ENCODE measurements around the gene GTPBP4.

Gene GTPBP4

DNA sequence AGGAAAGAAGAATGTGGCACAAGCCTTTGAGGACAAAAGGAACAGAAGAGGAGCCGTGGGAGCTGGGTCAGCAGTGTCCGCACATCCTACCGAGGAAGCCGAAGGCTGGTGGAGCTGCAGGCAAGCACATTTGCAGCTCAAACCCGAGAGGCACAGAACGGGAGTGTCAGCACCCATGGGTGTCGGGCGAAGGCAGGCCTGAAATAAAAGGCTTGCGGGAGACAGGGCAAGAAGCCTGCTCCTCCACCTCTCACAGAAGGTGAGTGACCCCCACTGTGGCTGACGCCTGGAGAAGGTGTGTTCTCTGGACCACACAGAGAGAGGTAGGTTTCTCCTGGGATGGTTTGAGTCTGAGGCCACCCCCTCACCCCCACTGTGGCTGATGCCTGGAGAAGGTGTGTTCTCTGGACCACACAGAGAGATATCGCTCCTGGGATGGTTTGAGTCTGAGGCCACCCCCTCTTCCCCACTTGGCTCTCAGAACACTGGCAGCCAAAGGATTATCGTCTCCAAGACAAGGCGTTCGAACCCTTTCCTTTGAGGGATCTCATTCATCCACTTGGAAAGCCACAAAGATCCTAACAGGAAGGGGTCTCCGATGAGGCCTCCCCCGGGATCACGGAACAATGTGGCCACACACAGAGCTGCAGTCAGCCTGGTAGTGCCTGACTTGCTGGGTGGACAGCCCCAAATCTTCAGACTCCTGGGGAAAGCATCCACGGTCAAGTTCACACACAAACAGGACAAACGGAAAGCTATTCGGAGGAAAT is 21.6 kb upstream of the GTPBP4 start:
- no peak for DNase-seq (ENCODE audit: low spot score)

DNA sequence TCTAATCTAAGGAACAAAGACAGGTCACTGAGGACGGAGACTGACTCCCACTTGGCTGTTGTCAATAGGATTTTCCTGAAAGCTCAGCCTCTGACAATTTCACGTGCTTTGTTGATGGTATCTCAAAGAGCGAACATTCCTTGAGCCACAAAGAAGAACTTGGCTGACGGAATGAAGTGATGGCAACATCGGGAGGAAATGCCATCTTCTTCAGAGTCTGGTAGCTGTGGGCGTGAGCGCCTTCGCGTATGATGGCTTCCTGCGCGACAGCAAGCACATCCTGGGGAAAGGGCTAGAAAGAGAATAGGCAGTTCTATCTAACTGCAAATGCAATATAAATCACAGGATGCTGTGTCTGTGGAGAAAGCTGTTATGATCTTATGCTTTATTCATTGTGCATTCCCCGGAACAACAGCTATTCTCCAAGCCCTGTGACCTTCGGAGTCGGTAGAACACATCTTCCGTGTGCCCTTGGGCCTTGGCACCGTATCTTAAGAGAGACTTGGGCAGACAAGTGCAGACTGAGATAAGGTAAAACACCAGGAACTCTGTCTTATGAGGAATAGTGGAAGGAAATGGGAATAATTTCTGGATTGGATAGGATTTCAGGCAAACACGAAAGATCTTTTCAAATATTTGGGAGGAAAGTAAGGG is 19.6 kb upstream of the GTPBP4 start:
- no peak for DNase-seq (ENCODE audit: low spot score)

DNA sequence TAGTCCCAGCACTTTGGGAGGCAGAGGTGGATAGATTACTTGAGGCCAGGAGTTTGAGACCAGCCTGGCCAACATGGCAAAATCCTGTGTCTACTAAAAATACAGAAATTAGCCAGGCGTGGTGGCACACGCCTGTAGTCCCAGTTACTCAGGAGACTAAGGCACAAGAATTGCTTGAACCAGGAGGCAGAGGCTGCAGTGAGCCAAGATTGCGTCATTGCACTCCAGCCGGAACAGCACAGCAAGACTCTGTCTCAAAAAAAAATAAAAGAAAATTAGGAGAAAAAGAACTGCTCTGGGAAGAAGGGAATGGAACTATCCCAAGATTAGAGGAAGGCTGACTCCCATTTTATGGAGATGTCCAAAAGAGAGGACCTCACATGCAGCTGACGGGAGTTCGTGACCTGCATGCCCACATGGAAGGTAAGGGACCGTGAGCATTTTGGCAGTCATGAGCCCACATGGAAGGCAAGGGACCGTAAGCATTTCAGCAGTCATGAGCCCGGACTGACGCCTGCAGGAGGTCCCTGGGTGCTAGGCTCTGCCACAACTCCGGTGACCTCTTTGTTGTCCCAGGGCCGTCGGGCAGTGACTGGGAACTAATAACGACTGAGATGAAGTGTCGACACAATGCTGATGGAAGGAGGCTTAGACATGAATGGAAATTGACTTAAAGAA is 18.6 kb upstream of the GTPBP4 start:
- no peak for DNase-seq (ENCODE audit: low spot score)

DNA sequence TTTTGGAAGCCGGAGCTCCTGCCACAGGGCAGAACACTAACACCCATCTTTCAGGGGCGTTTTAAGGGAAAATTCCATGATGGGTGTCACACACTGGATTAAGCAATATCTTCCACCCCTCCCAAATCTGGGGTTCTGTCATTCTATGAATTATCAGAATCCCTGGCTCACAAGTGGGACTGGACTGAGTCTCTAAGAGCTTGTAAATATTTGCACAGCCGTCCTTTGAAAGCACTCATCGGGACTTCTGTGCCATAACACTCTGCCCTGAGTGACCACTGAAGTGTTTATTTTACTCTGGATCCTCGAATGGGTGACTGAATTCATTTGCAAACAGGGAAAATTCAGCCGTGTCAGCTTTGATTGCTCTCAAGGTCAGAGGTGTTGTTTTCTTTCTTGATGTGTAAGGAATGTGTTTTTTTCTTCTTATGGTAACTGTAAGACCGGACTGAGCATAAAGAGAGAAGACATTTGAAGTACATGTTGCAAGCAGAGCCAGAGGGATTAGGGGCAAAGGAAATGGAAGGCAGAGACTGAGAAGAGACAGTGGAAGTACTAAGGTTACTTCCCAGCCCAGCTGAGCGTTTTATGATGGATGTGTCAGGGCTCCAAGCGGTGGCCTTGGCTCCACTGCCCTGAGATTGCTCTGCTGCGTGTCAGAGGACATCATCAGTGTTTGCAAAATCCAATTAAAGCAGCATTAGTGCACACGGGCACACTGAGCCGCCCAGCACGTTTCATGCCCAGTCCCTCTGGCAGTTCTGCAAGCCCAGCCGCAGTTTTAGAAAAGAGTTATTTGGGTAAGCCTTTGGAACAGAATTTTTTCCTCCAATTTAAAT is 17.7 kb upstream of the GTPBP4 start:
- no peak for DNase-seq (ENCODE audit: low spot score)

DNA sequence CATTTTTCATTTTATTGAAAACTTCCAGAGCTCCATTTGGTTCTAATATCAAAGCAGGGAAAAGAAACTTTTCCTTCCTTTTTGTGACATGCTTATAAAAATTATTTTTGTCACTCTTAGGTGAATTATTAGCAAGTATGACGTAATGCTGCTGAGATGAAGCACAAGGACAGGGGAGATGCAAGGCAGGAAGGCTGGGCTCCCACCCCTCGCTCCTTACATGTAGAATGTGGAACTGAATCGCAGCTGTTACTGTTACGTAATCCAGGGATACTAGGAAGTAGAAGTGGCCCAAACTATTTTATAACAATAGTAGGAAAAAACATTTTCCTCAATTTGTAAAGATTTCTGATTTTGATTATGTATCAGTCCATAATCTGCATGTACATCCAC is 17.1 kb upstream of the GTPBP4 start:
- no peak for DNase-seq (ENCODE audit: low spot score)

DNA sequence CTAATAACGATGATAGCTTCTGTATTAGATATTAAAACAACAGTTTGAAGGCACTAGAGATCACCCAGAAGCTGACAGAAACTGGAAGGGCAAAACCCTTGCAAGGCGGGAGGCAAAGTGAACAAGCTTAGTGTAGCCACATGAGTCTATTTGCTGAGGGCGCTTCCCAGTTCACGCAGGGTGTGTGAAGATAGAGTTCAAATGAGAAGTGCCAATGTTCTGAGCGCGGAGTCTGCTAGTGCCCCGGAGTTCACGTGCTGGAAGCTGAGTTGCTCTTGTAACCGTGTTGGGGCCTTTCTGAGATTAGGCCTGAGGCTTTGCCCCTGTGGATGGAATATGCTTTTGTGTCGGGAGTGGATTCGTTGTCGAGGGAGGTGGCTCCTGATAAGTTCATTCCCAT is 16.6 kb upstream of the GTPBP4 start:
- DNase-seq (ENCODE audit: low spot score) = no peak

DNA sequence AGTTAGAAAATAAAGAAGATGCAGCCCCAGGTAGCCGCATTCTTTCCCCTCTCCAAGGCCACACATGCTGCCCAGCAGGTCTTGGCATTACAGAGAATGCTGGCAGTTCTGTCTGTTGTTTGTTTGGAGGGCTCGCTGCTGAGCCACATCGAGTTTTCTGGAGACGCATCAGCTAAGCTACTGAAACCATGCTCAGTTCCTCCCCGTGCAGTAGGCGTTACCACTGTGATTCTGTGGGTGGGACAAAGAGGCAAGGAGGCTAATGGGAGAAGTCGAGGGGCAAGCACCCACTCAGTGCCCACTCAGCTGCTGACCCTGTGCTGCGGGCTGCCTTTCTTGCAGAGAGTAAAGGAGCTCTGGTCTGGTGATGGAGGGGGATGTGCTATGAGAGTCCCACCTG is 15.5 kb upstream of the GTPBP4 start:
- DNase-seq (ENCODE audit: low spot score) = no peak

DNA sequence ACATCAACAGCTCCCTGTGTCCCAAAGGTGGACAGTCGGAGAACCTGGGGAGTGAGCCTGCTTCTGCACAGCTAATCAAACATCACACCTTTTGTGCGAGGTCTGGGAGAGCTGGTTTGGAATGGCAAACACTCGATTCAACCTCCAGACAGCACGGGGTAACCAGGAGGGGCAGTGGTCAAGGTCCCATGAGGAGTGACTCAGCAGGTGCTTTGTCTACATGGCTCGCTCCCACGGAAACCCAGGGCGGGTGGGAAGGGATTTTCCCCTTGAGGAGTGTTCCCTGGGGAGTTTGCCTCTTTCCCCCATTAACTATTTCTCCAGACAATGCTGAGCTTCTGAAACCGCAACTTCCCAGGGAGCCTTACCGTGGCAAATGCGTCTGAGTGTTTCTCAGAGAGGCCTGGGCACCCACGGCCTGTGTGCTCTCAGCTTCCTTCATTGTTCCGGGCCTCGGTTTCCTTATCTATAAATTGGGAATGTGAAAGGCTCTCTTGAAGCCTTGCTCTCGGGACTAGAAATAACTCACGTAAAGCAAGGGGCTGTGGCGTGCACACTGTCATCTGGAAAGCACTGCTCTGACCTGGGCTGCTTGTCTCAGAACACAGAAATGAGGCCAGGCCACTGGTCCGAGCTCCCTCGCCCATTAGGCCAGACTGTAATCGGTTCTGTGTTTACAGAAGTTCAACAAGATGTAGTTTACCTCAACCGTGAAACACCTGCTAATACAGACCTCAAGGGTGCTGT is 14.0 kb upstream of the GTPBP4 start:
- DNase-seq (ENCODE audit: low spot score) = no peak

DNA sequence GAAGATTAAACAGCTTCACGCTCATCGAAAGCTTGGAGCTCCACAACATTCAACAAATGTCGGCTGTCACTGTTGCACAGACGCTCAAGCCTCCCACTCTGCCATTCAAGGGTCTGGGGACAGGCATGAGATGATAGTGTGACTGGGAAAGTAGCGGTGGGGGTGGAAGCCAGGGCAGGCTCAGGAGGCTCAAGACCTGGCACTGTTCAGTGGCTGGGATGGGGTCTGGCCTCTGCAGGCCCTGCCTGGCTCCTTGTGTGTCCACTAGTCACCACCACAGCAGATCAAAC is 13.5 kb upstream of the GTPBP4 start:
- no peak for DNase-seq (ENCODE audit: low spot score)

DNA sequence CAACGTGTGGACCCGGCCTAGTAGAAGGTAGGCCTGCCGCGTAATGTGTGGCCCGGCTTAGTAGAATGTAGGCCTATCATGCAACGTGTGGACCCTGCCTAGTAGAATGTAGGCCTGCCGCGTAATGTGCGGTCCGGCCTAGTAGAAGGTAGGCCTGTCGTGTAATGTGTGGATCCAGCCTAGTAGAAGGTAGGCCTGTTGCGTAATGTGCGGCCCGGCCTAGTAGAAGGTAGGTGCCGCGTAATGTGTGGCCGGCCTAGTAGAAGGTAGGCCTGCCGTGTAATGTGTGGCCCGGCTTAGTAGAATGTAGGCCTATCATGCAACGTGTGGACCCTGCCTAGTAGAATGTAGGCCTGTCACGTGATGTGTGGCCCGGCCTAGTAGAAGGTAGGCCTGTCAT is 11.9 kb upstream of the GTPBP4 start:
- DNase-seq (ENCODE audit: low spot score) = no peak

DNA sequence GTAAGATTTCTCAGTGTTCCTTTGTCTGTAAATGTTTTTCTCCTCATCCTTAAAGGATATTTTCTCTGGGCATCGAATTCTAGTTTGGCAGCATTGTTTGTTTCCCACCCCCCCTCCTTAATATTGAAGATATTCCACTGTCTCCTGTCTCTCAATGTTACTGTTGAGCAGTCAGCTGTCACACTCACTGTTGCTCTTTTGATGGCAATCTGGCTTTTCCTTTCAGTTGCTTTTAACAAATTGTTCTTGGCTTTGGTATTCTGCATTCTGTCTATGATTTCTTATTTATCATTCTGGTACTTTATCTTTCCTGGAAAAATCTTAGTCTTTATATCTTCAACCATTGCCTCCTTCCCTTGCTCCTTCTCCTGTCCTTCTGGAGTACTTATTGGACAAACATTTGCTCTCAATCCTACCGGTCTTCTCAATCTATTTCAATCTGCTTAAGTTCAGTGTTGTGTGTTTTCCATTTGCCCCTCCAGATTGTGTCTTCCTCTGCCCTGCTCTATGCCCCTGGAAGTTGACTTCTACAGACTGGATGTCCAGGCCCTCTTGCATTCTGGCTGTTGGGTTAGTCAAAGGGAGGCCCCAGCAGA is 9.3 kb upstream of the GTPBP4 start:
- no peak for DNase-seq (ENCODE audit: low spot score)

GRCh38 chr10:980468-981093 is 7.7 kb upstream of the GTPBP4 start:
- no peak for DNase-seq (ENCODE audit: low spot score)

DNA sequence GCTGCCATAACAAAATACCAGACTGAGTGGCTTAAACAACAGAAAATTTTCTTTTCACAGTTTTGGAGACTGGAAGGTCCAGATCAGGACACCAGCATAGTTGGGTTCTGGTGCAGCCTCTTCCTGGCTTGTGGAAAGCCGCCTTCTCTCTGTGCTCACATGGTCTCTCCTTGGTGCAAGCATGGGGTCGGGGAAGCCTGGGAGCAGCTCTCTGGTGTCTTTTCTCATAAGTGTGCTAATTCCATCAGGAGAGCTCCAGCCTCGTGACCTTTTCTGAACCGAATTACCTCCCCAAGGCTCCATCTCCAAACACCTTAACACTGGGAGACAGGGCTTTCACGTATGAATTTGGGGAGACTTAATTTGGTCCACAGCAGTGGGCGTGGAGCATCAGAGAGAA is 4.8 kb upstream of the GTPBP4 start:
- no peak for DNase-seq (ENCODE audit: low spot score)

DNA sequence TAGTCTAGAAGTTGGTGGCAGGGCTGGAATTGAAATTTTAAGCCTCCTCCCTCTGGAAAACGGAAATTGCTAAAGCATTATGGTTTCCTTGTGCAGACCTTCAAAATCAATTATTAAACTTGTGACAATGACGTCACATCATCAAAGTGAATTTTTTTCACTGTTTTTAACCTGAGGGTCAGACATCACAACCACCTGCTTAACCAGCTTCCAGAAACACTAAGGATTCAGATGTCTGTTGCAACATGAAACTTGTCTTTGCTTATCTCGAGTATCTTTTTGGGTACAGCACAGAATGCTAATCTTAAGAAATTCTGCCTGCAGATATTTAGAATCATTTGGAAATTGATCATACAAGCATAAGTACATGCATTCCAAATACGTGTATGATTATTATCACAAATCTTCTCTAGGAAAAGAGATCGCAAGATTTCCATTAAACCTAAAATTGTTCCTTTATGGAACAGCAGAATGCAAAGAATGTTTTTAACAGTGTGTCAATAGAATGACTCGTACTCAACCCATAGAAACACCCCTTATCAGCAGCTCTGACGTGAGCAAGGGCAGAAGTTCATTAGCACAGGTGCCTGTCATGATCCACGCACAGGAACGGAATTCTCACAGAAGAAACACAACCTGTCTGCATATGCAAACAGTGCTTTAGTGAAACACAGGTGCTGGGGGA is 4.1 kb upstream of the GTPBP4 start:
- DNase-seq (ENCODE audit: low spot score) = no peak

DNA sequence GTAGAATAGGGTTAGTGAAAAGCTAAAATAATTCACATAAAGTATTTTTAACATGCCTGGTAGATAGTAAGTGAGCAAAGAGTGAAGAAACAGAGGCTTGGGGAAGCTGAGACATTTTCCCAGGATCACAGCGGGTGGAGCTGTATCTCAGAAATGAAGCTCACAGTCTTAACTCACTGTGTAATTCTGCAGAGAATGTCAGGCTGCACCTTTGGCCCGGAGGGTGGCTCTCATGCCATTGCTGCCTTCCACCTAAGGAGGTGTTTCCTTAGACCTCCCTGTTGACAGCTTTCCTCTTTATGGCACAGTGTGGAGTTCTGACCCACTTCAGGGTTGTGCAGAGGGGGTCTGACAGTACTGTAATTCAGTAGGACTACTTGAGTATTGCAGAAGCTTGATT is 2.9 kb upstream of the GTPBP4 start:
- DNase-seq (ENCODE audit: low spot score) = no peak

DNA sequence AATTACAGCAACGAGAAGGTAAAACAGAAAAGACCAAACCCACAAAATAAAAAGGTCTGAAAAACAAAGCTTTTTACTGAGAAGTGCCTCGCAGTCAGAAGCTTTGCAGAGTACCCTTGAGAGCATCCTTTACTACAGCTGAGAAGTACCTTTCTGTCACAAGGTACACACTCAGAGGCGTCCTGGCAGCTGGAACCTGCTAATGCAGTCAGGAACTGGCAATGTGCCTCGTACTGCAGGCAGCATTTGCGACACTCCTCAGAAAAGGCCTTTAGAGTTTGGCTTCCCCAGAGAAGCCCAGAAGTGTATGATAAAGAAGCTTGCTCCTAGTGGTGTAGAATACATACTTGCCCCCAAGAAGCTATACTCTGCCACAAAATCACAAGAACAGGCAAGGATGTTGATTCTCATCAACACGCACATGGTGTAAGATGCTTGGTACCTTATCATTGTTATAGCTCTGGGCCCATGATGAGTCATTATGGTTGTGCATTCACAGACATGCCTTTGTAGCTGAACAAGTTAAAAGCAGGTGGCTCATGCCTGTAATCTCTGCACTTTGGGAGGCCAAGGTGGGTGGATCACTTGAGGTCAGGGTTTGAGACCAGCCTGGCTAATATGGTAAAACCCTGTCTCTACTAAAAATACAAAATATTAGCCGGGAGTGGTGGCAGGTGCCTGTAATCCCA is 2.0 kb upstream of the GTPBP4 start:
- no peak for DNase-seq (ENCODE audit: low spot score)

- no peak for DNase-seq (ENCODE audit: low spot score)
These were observed 1.2 kb upstream of the GTPBP4 start for GRCh38 chr10:986881-987619.

DNA sequence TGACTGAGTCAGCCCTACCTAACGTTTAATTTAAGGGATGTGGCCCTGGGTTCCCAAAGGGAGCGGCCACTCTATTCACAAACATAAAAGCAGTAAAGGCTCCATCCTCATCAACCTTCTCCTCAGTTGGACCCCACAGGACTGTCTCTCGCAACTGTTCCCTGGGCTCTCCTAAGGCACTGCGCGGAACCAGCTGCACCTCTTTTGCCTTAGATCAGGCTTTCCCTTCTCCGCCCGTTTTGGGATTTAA is 689 bp upstream of the GTPBP4 start:
- DNase-seq (ENCODE audit: low spot score) = no peak
